Colonic mucosa (tissue), 4 donors: ENCODE data around the gene TAAR6. TPM values are rescaled to one million over a fixed set of nuclear protein-coding genes. Genes with fewer than 3 reads are reported as not detected.

ENCODE experiments used
- DNase-seq: peaks from one replicate; pipeline ENCODE4 v3.0.0-alpha.2; 2020
- H3K27ac ChIP-seq: fragments of 200-600 bp; one replicate; pipeline ENCODE4 v1.8.0; 2021
- H3K27me3 ChIP-seq: fragments of 200-600 bp; one replicate; pipeline ENCODE4 v1.8.0; 2021
- H3K36me3 ChIP-seq: fragments of 200-600 bp; one replicate; pipeline ENCODE4 v1.8.0; 2021
- H3K4me1 ChIP-seq: fragments of 200-600 bp; one replicate; pipeline ENCODE4 v1.8.0; 2021; ENCODE audit warnings: mild to moderate bottlenecking
- H3K4me3 ChIP-seq: fragments of 200-600 bp; one replicate; pipeline ENCODE4 v1.8.0; 2021
- H3K9ac ChIP-seq, 2 donors: one replicate each; pipeline ENCODE4 v1.7.0; 2013; ENCODE audit warnings: control low read depth in 2 of 2, low read depth in 2 of 2, low read length in 2 of 2
- H3K9me3 ChIP-seq: fragments of 200-600 bp; one replicate; pipeline ENCODE4 v1.8.0; 2021
- CTCF ChIP-seq: fragments of 200-600 bp; IDR thresholded peaks from one replicate; pipeline ENCODE4 v1.8.0; 2022; ENCODE audit warnings: antibody characterized with exemption, mild to moderate bottlenecking
- intact Hi-C: fragments of 100-400 bp; cut with DNase I; formaldehyde crosslinking; loops from one replicate; pipeline ENCODE4 v1.14.1; 2022
- total RNA-seq, 2 donors: library from RNA; stranded (reverse); fragmentation: NEBNext Ultra II Directional in 1 of 2; extraction: Animal tissue kit (Norgen Biotek cat#: 25700) in 1 of 2; gene quantifications; one replicate each; pipeline ENCODE4 v1.2.1, GENCODE V29; 2021
- donor health status: healthy.
- donor health status: DM: no; HTN: no; CAD: no.
- donor health status: DM: no; HTN: no; CAD: no.

TAAR6 gene
- total RNA-seq, 2 donors from 2014 or later = not detected

GRCh38 chr6:132568611-132569010 lies 1.5 kb upstream of the TAAR6 start:
- H3K27me3 ChIP-seq = no peaks in the 10 kb centered on the region
- intact Hi-C loops = no loop called here
- H3K4me1 ChIP-seq = no peaks in the 10 kb centered on the region
- H3K27ac ChIP-seq = no peak overlapping the region
- no peaks in the 10 kb centered on the region for H3K9me3 ChIP-seq
- H3K36me3 ChIP-seq = no peaks in the 10 kb centered on the region
- no peak for DNase-seq
- no peak overlapping the region for H3K9ac ChIP-seq
- no peak for TF ChIP-seq CTCF
- no peak overlapping the region for H3K4me3 ChIP-seq

GRCh38 chr6:132569170-132569569 lies 952 bp upstream of the TAAR6 start:
- no peaks in the 10 kb centered on the region for H3K9me3 ChIP-seq
- H3K27ac ChIP-seq = no peak overlapping the region
- no peak overlapping the region for H3K9ac ChIP-seq
- H3K36me3 ChIP-seq = no peaks in the 10 kb centered on the region
- no peaks in the 10 kb centered on the region for H3K4me1 ChIP-seq
- no peaks in the 10 kb centered on the region for H3K27me3 ChIP-seq
- intact Hi-C loops = no loop called here
- H3K4me3 ChIP-seq = no peak overlapping the region
- no peak for DNase-seq
- TF ChIP-seq CTCF = no peak

- Histone ChIP-seq H3K4me3 (no peak overlapping the region), H3K27me3 (no peaks in the 10 kb centered on the region)
These were observed 1.7 kb downstream of the TAAR6 start for GRCh38 chr6:132571774-132572173.

GRCh38 chr6:132584698-132585097 lies 14.6 kb downstream of the TAAR6 start:
- Histone ChIP-seq H3K27me3 (no peaks in the 10 kb centered on the region), H3K9me3 (no peaks in the 10 kb centered on the region), H3K36me3 (no peaks in the 10 kb centered on the region), H3K4me3 (no peak overlapping the region), H3K4me1 (no peaks in the 10 kb centered on the region), H3K9ac (no peak overlapping the region), H3K27ac (no peak overlapping the region)
- intact Hi-C loops = no loop called here
- no peak for TF ChIP-seq CTCF
- DNase-seq = no peak

More at GRCh38 chr6:132571774-132572173, 1.7 kb downstream of the TAAR6 start:
- H3K27ac ChIP-seq = no peak overlapping the region
- no peak for DNase-seq
- H3K9ac ChIP-seq = no peak overlapping the region
- no peaks in the 10 kb centered on the region for H3K9me3 ChIP-seq
- no peaks in the 10 kb centered on the region for H3K36me3 ChIP-seq
- no peak for TF ChIP-seq CTCF
- intact Hi-C loops = no loop called here
- no peaks in the 10 kb centered on the region for H3K4me1 ChIP-seq

GRCh38 chr6:132587424-132587823 lies 17.3 kb downstream of the TAAR6 start:
- Histone ChIP-seq H3K27ac (no peak overlapping the region), H3K36me3 (no peaks in the 10 kb centered on the region), H3K4me3 (no peak overlapping the region), H3K9ac (no peak overlapping the region), H3K27me3 (no peaks in the 10 kb centered on the region), H3K9me3 (no peaks in the 10 kb centered on the region), H3K4me1 (no peaks in the 10 kb centered on the region)
- intact Hi-C loops = no loop called here
- DNase-seq = no peak
- TF ChIP-seq CTCF = no peak

GRCh38 chr6:132589454-132589853 lies 19.3 kb downstream of the TAAR6 start, which contains the start of gene TAAR5:
TSS of gene TAAR5 (minus strand) at chr6:132589741. CDS start at chr6:132589686, 55 bp downstream.
- Histone ChIP-seq H3K27me3 (no peaks in the 10 kb centered on the region), H3K9ac (no peak within 1 kb of the TSS), H3K27ac (no peak within 1 kb of the TSS), H3K36me3 (no peaks in the 10 kb centered on the region), H3K4me1 (no peaks in the 10 kb centered on the region), H3K9me3 (no peaks in the 10 kb centered on the region), H3K4me3 (no peak within 1 kb of the TSS)
- no peak for TF ChIP-seq CTCF
- intact Hi-C loops = no loop called here
- DNase-seq = no peak
